DND-41 (cell line): Measurements from ENCODE around the gene GREB1.

ENCODE experiments used
- ATAC-seq: fragments of 200-7000 bp; cut with Tn5 transposase; 3 replicates; pipeline ENCODE4 v1.9.1; 2021; ENCODE audit warnings: low read depth; ENCODE audit not compliant: insufficient read depth
- DNase-seq: peaks from one replicate; pipeline ENCODE4 v3.0.0-alpha.2; 2020
- H2AFZ ChIP-seq: 2 replicates; pipeline ENCODE4 v1.6.0; 2012; ENCODE audit warnings: low read depth, low read length
- H3K27ac ChIP-seq: 2 replicates; pipeline ENCODE4 v1.5.1; 2012; ENCODE audit warnings: low read length, inconsistent platforms
- H3K27me3 ChIP-seq: fragments of 200-600 bp; sonication (generic); 2 replicates; pipeline ENCODE4 v1.6.0; 2012; ENCODE audit warnings: low read length, mild to moderate bottlenecking, inconsistent platforms; ENCODE audit not compliant: insufficient read depth, poor library complexity
- H3K36me3 ChIP-seq: 2 replicates; pipeline ENCODE4 v1.5.1; 2012; ENCODE audit warnings: low read length, inconsistent platforms; ENCODE audit not compliant: insufficient read depth
- H3K4me1 ChIP-seq: 2 replicates; pipeline ENCODE4 v1.5.1; 2012; ENCODE audit warnings: mild to moderate bottlenecking, low read length; ENCODE audit not compliant: insufficient read depth
- H3K4me2 ChIP-seq: 2 replicates; pipeline ENCODE4 v1.6.0; 2012; ENCODE audit warnings: mild to moderate bottlenecking, moderate library complexity, low read length, inconsistent platforms; ENCODE audit not compliant: insufficient read depth
- H3K4me3 ChIP-seq, 2 experiments: fragments of 200-600 bp in 1 of 2; shearing (Covaris generic) in 1 of 2; 2 replicates each; pipeline ENCODE4 v1.5.1; 2012 to 2016; ENCODE audit warnings: inconsistent platforms in 2 of 2, low read length in 2 of 2, mild to moderate bottlenecking in 2 of 2, low read depth in 1 of 2, moderate library complexity in 1 of 2
- H3K79me2 ChIP-seq: 2 replicates; pipeline ENCODE4 v1.6.0; 2012; ENCODE audit warnings: low read length, inconsistent platforms; ENCODE audit not compliant: insufficient read depth
- H3K9ac ChIP-seq: 2 replicates; pipeline ENCODE4 v1.6.0; 2012; ENCODE audit warnings: low read depth, mild to moderate bottlenecking, inconsistent platforms, low read length, moderate library complexity
- H3K9me3 ChIP-seq: 2 replicates; pipeline ENCODE4 v1.5.1; 2012; ENCODE audit warnings: low read length, moderate library complexity, mild to moderate bottlenecking, inconsistent platforms; ENCODE audit not compliant: insufficient read depth, severe bottlenecking
- H4K20me1 ChIP-seq: 2 replicates; pipeline ENCODE4 v1.6.0; 2012; ENCODE audit warnings: low read length; ENCODE audit not compliant: insufficient read depth
- CTCF ChIP-seq: IDR thresholded peaks from 2 replicates; pipeline ENCODE4 v1.5.1; 2012; ENCODE audit warnings: borderline replicate concordance, low read length, moderate library complexity, mild to moderate bottlenecking; ENCODE audit not compliant: poor library complexity, severe bottlenecking; ENCODE audit errors: extremely low read depth
- EZH2 ChIP-seq: IDR thresholded peaks from 3 replicates; pipeline ENCODE4 v1.6.1; 2012; ENCODE audit warnings: borderline replicate concordance, low read depth, mild to moderate bottlenecking, moderate library complexity, low read length, inconsistent platforms; ENCODE audit not compliant: severe bottlenecking

The GREB1 gene

GRCh38 chr2:11516984-11517648 lies 16.7 kb upstream of the GREB1 start:
- H3K4me2 ChIP-seq: no peak overlapping the region
- H3K4me1 ChIP-seq: no peaks in the 10 kb centered on the region
- no peaks in the 10 kb centered on the region for H3K79me2 ChIP-seq
- H3K9me3 ChIP-seq: no peaks in the 10 kb centered on the region
- H3K4me3 ChIP-seq: no peak overlapping the region
- H3K36me3 ChIP-seq: no peaks in the 10 kb centered on the region
- H3K27me3 ChIP-seq: no peaks in the 10 kb centered on the region
- no peak overlapping the region for H2AFZ ChIP-seq
- no peak overlapping the region for H3K27ac ChIP-seq
- TF ChIP-seq CTCF (no peak), EZH2 (no peak)
- DNase-seq (no peak), ATAC-seq (no peak)
- no peaks in the 10 kb centered on the region for H4K20me1 ChIP-seq
- no peak overlapping the region for H3K9ac ChIP-seq

- H2AFZ ChIP-seq: no peak overlapping the region
- H3K4me2 ChIP-seq: no peak overlapping the region
- no peaks in the 10 kb centered on the region for H3K27me3 ChIP-seq
- TF ChIP-seq CTCF (no peak), EZH2 (no peak)
- H4K20me1 ChIP-seq: no peaks in the 10 kb centered on the region
- no peaks in the 10 kb centered on the region for H3K4me1 ChIP-seq
- H3K9ac ChIP-seq: no peak overlapping the region
- DNase-seq (no peak), ATAC-seq (no peak)
- no peak overlapping the region for H3K4me3 ChIP-seq
- H3K79me2 ChIP-seq: no peaks in the 10 kb centered on the region
- no peaks in the 10 kb centered on the region for H3K9me3 ChIP-seq
- no peak overlapping the region for H3K27ac ChIP-seq
- no peaks in the 10 kb centered on the region for H3K36me3 ChIP-seq
These were observed 15.9 kb upstream of the GREB1 start for GRCh38 chr2:11517906-11518305.

- no peak for TF ChIP-seq EZH2
- TF ChIP-seq CTCF: no peak
- Histone ChIP-seq H3K27me3 (no peaks in the 10 kb centered on the region), H2AFZ (no peak overlapping the region), H3K9ac (no peak overlapping the region), H4K20me1 (no peaks in the 10 kb centered on the region), H3K4me2 (no peak overlapping the region), H3K36me3 (no peaks in the 10 kb centered on the region), H3K79me2 (no peaks in the 10 kb centered on the region), H3K9me3 (no peaks in the 10 kb centered on the region), H3K27ac (no peak overlapping the region), H3K4me3 (no peak overlapping the region), H3K4me1 (no peaks in the 10 kb centered on the region)
- no peak for DNase-seq
- no peak for ATAC-seq
These were observed 13.7 kb upstream of the GREB1 start for GRCh38 chr2:11520092-11520693.
